Measurements from ENCODE around the gene TTLL9.

The TTLL9 gene

DNA sequence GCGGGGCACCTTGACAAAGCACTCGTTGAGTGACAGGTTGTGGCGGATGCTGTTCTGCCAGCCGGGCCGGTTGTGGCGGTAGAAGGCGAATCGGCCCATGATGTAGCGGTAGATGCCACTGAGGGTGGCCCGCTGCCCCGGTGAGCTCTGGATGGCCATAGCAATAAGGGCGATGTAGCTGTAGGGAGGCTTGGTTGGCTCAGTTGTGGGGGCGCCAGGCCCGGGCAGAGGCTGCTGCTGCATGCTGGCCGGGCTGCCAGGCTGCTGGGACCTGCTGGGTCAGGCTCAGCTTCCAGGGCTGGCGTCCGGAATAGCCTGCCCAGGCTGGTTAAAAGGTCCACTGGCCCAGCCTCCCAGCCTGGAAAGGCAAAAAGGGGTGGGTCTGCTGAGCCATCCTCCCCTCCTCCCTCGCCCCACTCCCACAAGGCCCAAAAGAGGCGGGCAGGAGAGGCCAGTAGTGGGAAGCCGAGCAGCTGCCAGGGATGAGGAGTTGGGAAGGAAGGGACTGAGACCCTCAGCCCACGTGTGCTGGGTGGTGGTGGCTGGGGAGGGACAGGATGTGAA, 25.1 kb upstream of the TTLL9 start, which contains the start of gene FOXS1:
Gene FOXS1 (minus strand): TSS at position 305 of the 564 bp plus-strand sequence. CDS start 62 bp downstream, at position 243.
- no peak for DNase-seq (ENCODE audit: extremely low spot score)
- CTCF ChIA-PET: interaction anchor here (0.8 to 6.2 kb wide), 13 partner anchors 10 to 273 kb away, joined by 3 to 87 read pairs (median 3); partner anchors contain the start of gene PDRG1
- POLR2A ChIA-PET: no interaction called here
- TF ChIP-seq, protein P1, sequence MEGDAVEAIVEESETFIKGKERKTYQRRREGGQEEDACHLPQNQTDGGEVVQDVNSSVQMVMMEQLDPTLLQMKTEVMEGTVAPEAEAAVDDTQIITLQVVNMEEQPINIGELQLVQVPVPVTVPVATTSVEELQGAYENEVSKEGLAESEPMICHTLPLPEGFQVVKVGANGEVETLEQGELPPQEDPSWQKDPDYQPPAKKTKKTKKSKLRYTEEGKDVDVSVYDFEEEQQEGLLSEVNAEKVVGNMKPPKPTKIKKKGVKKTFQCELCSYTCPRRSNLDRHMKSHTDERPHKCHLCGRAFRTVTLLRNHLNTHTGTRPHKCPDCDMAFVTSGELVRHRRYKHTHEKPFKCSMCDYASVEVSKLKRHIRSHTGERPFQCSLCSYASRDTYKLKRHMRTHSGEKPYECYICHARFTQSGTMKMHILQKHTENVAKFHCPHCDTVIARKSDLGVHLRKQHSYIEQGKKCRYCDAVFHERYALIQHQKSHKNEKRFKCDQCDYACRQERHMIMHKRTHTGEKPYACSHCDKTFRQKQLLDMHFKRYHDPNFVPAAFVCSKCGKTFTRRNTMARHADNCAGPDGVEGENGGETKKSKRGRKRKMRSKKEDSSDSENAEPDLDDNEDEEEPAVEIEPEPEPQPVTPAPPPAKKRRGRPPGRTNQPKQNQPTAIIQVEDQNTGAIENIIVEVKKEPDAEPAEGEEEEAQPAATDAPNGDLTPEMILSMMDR (IDR thresholded peaks at IDR 0.05; ENCODE audit: control extremely low read depth, extremely low read depth, low read depth, missing control alignments): no peak

- TF ChIP-seq, protein P1 (IDR thresholded peaks at IDR 0.05; ENCODE audit: control extremely low read depth, extremely low read depth, low read depth, missing control alignments): no peak
- ChIA-PET CTCF (interaction anchor here (0.6 to 6.2 kb wide), 40 partner anchors 9 to 248 kb away, joined by 3 to 87 read pairs (median 4); partner anchors contain the start of genes DUSP15, PDRG1, TTLL9 and XKR7), POLR2A (no interaction called here)
- no peak for DNase-seq (ENCODE audit: extremely low spot score)
Observed at GRCh38 chr20:31846793-31847138, 23.7 kb upstream of the TTLL9 start.

- POLR2A ChIA-PET: no interaction called here
- TF ChIP-seq, protein P1 (IDR thresholded peaks at IDR 0.05; ENCODE audit: control extremely low read depth, extremely low read depth, low read depth, missing control alignments): no peak
- CTCF ChIA-PET: interaction anchor here (1.0 to 6.2 kb wide), 12 partner anchors 7 to 243 kb away, joined by 3 to 87 read pairs (median 10); partner anchors contain the start of genes DUSP15, PDRG1, TTLL9 and XKR7
- no peak for DNase-seq (ENCODE audit: extremely low spot score)
Observed at GRCh38 chr20:31848088-31848999, 22.1 kb upstream of the TTLL9 start.

- TF ChIP-seq, protein P1 (IDR thresholded peaks at IDR 0.05; ENCODE audit: control extremely low read depth, extremely low read depth, low read depth, missing control alignments): no peak
- ChIA-PET POLR2A (no interaction called here), CTCF (interaction anchor here (0.9 to 8.3 kb wide), 11 partner anchors 13 to 242 kb away, joined by 3 to 200 read pairs (median 34); partner anchors contain the start of genes PDRG1 and XKR7)
- no peak for DNase-seq (ENCODE audit: extremely low spot score)
Observed at GRCh38 chr20:31849306-31849930, 21.0 kb upstream of the TTLL9 start.

GRCh38 chr20:31851240-31851955, 19.0 kb upstream of the TTLL9 start:
- CTCF ChIA-PET: interaction anchor here (0.9 to 8.3 kb wide), 29 partner anchors 11 to 240 kb away, joined by 3 to 200 read pairs (median 6); partner anchors contain the start of genes PDRG1 and XKR7
- TF ChIP-seq, protein P1 (IDR thresholded peaks at IDR 0.05; ENCODE audit: control extremely low read depth, extremely low read depth, low read depth, missing control alignments): no peak
- no peak for DNase-seq (ENCODE audit: extremely low spot score)
- POLR2A ChIA-PET: no interaction called here

All from GM10248 (cell line).